DMS114 treated with DMSO at 0.1 percent for 48 hours (cell line): ENCODE data around the gene ACADL.
"Not testable (repeated sequence)": the region's sequence is repeated elsewhere in the genome, so short reads cannot be mapped to it uniquely, and the experiment has no call there.

ENCODE experiments used
- DNase-seq: peaks from one replicate; lab custom pipeline; 2025; ENCODE audit not compliant: unreplicated experiment; lab: John Stamatoyannopoulos, UW

The ACADL gene

DNA sequence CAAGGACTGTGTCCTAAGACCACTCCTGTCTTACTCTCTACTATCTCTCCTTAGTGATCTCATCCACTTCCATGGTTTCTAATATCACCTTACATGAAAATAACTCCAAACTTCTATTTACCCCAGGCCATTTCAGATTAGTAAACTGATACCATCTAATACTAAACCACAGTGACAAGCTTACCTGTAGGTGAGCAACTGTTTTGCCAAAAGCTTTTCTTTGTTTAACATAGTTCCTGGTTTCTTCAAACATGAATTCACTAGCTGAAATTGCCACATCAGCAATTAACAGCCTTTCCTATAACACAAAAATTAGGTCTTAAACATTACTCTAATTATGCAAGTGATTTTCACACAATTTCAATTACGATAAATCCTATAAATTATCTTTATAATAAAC lies 22.1 kb downstream of the ACADL start:
- no peak for DNase-seq

DNA sequence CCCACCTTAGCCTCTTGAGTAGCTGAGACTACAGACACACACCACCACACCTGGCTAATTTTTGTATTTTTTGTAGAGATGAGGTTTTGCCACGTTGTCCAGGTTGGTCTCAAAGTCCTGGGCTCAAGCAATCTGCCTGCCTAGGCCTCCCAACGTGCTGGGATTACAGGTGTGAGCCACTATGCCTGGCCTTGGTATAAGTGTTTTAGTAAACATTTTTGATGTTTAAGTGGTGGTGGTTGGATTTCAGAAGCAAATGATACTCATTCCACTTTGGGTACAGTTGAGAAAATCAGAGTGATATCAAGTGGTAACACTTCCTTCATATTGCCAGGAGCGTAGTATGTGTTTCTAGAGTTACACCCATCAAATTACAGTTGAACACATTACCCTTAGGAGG lies 25.4 kb downstream of the ACADL start:
- no peak for DNase-seq

DNA sequence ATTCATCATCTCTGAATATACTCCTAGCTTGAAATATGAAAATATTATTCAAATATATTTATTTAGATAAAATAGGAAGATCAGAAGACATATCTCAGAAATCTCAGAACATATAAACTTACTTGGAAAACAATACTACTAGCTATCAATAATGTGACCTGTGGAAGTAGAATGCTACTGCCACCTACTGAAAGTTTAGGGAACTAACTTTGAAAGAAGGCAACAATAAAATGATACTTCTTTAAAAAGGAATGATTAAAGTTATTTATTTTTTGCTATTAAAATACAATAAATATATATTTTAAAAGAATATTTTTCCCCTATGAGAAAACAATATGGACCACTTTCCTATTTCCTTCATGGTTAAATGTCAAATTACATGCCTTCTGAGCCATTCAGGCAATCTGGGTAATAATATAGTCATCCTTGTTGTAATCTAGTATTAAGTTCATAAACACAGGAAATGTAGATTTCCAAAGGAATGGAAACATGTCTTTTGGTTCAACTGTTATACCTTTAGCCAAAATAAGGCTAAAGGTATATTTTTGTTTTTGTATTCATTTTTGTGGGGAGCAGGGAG lies 26.0 kb downstream of the ACADL start:
- DNase-seq = peak; percentile 41

DNA sequence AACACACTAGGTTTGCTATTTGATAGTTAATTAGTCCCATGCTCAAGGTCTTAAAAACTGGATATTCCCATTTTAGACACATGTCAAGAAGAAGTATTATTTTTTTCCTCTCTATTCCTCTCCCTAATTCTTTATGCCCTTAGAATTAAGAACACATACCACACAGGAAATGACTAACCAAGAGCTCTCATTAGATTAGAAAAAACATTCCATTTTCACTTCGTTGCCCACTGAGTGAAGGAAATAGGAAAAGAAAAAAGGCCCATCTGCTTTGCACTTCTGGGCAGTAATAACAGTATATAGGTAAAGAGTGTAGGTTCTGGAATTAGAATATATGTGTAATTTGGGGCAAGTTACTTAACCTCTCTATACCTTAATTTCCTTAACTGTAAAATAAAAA lies 26.9 kb downstream of the ACADL start:
- no peak for DNase-seq

DNA sequence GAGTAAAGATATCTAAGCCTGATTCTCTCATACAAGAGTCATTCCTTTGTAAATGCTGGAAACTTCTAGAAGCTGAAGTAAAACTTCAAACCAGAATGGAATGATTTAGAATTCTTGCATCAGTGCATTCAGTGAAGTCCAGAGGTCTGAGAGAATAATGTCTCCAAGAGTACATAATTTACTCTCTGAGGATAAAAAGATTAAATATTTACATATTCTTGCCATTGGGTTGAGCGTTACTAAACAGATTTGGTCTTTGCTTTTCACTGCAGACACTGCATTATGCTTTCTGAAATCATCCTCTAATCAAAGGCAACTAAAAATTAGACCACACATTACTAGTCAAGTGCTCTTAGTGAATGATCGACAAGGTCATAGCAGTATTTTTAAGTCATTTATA lies 27.5 kb downstream of the ACADL start:
- DNase-seq = no peak

DNA sequence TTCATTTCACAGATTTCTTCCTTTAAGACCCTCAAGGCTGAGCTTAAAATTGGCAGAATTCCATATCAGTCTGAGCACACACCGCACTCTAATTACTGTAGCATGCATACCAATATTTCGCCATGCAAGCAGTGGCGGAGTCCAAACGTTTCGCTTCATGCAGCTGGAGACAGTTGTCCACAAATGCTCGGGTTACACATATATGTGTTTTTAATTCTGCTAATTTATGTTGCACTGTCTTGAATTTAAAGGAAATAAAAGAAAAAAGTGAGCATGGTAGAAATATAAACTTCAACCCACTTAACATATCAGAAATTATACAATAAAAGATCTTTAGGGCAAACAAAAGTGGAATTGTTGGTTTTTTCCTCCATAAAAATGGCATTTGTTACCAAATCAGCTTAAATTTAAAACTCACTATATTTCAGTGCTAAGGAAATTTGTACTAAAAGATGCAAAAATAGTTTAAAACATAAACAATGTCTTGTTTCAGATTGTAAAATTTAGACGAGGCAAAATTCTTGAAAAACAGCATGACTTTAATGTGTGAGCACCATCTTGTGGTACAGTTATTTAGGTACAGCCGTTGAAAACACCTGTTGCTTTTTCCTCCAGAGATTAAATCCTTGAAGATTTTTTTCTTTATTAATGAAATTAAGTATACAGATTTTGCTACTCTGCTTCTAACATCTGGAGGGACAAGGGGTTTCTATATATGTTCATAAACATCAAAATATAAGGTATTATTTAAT lies 30.0 kb downstream of the ACADL start:
- peak; percentile 36 for DNase-seq

DNA sequence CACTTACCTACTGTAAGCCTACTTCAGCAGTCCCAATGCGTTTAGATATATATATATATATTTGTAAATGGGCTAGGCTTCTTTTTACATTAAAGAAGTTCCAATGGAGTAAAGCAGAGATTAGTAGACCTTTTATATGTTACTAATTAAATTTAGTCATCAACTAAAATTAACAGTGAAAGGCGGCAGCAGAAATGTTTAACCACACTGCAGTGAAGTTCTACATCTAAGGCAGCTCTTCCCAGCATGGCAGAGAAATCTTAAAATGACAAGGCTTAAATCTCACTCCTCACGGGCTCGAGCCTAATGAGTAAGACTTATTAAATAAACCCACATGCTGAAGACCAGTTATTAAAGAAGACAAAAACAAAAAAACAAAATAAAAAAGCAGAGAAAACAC lies 34.9 kb downstream of the ACADL start:
- DNase-seq = no peak

DNA sequence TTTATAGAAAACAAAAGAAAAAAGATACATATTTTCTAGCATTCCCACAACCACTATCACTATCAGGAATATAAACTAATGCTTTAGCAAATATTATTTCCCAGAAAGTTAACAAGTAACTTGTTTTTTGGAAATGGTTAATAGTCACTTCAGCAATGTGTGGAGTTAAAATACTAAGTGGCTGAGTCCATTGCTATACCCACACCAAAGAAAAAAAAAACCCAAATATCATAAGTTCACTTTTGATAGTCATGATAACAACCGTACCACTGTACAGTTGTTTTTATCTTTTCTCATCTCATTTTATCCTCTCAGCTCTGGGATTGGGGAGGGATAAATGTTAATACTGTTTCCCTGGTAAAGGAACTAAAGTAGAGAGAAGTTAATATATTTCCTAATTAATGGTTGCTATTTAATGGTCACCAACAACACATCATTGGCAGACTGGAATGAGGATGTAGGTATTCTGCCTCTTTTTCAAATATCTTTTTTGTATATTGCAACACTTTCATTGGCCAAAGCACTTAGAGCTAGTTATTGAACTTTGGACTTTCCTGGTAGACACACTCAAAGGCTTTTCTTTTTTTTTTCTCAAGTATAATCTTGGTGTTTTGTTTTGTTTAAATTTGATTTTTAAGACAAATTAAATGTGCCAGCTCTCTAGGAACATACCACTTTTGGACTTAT lies 35.7 kb downstream of the ACADL start:
- DNase-seq = no peak

DNA sequence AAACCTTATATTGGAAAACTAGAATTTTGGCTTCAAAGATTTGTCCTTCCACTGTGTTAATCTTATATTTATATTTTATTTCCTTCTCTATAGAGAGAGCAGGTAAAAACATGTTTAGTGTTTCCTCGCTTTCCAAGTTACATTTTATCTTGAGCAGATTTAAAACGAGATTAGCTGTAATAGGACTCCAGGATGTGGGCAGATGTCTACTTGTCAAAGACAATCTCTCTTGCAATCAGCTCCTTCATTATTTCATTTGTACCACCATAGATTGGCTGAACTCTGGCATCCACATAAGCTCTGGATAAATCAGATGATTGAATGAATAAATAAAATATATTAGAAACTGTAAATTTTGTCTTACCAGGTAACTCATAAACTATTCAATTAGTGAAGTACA lies 36.5 kb downstream of the ACADL start:
- no peak for DNase-seq

DNA sequence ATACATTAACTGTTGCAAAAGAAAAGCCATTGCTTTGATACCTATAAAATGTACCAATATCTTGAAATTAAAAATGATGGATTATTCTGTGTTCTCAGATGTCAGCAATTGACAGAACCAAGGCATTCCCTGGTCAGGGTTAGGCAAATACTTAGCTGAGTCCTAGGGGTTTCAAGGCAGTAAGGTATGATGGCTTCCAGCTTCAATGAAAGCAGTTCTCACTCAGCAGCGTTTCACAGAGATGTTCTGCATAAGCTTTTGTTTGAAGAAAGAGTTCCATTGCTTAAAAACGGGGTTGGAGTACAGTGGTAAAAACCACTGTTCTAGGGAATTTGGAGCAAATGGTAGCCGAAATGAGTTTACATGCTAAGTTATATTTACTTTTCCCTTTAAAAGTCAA lies 37.1 kb downstream of the ACADL start:
- DNase-seq = no peak

DNA sequence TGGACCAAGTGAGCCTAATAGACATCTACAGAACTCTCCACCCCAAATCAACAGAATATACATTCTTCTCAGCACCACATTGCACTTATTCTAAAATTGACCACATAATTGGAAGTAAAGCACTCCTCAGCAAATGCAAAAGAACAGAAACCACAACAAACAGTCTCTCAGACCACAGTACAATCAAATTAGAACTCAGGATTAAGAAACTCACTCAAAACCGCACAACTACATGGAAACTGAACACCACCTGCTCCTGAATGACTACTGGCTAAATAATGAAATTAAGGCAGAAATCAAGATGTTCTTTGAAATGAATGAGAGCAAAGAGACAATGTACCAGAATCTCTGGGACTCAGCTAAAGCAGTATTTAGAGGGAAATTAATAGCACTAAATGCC lies 41.3 kb downstream of the ACADL start:
- not testable (repeated sequence) for DNase-seq

DNA sequence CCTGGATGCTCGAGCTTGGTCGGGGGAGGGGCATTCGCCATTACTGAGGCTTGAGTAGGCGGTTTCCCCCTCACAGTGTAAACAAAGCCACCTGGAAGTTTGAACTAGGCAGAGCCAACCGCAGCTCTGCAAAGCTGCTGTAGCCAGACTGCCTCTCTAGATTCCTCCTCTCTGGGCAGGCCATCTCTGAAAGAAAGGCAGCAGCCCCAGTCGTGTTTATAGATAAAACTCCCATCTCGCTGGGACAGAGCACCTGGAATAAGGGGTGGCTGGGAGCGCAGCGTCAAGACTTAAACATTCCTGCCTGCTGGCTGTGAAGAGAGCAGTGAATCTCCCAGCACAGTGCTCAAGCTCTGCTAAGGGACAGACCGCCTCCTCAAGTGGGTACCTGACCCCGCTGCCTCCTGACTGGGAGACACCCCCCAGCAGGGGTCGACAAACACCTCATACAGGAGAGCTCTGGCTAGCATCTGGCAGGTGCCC lies 43.6 kb downstream of the ACADL start:
- DNase-seq = not testable (repeated sequence)

DNA sequence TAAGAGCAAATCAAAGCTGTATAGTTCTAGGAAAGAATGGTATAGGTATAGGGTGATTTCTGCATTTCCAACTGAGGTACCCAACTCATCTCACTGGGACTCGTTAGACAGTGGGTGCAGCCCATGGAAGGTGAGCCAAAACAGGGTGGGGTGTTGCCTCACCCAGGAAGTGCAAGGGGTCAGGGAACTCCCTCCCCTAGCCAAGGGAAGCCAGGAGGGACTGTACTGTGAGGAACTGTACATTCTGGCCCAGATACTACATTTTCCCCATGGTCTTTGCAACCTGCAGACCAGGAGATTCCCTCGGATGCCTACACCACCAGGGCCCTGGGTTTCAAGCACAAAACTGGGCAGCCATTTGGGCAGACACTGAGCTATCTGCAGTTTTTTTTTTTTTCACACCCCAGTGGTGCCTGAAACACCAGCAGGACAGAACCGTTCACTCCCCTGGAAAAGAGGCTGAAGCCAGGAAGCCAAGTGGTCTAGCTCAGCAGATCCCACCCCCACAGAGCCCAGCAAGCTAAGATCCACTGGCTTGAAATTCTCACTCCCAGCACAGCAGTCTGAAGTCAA lies 44.1 kb downstream of the ACADL start:
- DNase-seq = not testable (repeated sequence)

DNA sequence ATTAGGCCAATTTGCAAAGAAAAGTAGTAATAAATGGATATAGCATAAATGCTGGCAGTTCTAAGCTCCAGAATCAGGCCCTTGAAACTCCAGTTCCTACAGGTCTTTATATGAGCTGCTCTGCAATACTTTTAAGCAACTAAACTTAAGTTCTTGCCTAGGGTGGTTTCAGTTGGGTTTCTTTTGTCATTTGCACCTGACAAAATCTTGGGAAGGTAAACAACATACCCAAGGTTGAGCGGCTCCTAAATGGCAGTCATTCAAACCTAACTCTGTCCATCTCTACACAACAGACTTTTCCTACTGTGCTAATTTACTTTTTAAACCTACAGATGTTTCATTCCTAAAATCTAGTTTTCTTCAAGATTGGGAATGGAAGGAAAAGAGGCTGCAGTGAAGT lies 44.8 kb downstream of the ACADL start:
- no peak for DNase-seq

DNA sequence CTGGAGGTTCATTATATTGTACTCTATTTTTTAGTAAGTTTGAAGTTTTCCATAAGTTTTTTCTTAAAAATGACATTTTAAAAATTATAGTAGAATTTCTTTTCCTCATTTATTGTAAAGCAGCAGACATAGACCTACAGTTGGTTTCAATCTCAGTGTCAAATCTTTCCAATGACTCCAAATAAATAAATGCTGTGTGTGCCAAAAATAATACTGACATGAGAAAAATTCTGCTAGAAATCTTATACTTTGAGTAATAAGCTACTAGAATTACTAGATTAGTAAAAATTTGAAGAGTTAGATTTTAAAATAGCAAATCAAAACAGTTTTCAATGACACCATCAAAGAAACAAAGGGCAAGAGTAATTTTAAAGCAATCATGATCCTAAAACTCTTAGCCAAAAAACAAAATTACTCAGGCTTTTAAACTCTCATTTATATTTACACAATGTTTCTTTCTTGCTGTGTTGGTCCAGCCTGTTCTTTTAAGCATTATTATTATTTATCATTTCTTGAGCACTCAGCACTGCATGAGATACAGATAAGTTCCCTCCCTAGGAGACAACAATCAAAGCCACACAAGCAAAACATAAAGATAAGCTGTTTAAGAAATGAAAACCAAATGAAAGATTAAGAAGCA lies 45.8 kb downstream of the ACADL start:
- no peak for DNase-seq

DNA sequence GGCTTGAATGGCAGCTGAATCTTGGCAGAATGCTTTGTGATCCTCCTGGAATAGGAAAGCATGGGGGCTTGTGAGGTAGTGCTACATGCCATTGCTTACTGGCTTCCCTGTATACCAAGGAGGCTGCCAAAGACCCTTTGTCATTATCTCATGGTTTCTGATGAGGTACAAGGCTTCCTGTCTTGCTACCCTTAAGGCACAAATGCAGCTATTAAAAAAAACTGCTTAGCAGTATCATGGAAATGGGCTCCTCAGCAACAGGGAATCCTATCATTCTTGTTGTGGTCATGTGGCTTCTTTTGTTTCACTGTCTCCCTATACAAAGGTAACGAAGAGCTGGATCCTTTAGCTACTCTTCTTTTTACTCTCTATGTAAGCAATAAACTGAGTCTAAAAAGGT lies 47.5 kb downstream of the ACADL start:
- DNase-seq = no peak

DNA sequence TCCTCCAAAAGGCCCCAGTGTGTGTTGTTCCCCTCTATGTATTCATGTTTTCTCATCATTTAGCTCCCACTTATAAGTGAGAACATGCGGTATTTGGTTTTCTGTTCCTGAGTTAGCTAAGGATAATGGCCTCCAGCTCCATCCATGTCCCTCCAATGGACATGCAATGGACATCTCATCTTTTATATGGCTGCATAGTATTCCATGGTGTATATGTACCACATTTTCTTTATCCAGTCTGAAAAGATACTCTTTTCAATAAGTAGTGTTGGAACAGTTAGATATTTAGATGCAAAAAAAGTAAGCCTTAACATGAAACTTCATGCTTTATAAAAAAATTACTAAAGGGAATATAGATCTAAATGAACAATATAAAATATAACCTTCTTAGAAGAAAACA lies 48.1 kb downstream of the ACADL start:
- DNase-seq = not testable (repeated sequence)

DNA sequence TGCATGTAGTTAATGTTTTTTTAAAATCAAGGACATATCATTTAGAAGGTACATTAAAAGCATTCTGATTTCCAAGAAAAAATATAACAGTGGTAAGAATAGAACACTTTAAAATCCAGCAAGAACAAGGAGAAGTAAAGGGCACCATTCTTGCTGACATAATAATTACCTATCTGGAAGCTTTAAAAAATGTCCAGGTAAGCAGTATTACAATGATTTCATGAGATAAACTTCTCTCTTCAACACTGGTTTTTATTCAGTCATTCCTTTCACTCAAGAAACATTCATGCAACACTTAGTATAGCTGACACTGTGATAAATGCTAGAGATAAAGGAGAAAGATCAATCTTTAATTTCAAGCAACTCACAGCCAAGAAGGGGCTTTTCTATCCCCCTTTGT lies 51.2 kb downstream of the ACADL start:
- no peak for DNase-seq

DNA sequence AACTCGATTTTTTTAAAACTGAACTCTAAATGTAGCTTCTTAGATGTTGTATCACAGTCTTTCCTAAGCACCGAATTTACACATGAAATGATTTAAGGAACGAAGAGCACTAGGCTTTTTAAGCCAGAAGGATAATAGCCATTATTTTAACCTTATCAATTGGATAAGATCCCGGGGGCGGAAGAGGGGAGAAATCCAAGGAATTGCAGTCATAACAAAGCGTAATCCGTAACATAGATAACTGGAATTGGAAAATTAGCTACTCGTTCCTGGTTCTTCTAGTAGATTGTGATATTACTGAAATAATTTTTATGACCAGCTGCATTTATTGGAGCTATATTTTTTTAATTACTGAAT lies 53.0 kb downstream of the ACADL start:
- DNase-seq = no peak

DNA sequence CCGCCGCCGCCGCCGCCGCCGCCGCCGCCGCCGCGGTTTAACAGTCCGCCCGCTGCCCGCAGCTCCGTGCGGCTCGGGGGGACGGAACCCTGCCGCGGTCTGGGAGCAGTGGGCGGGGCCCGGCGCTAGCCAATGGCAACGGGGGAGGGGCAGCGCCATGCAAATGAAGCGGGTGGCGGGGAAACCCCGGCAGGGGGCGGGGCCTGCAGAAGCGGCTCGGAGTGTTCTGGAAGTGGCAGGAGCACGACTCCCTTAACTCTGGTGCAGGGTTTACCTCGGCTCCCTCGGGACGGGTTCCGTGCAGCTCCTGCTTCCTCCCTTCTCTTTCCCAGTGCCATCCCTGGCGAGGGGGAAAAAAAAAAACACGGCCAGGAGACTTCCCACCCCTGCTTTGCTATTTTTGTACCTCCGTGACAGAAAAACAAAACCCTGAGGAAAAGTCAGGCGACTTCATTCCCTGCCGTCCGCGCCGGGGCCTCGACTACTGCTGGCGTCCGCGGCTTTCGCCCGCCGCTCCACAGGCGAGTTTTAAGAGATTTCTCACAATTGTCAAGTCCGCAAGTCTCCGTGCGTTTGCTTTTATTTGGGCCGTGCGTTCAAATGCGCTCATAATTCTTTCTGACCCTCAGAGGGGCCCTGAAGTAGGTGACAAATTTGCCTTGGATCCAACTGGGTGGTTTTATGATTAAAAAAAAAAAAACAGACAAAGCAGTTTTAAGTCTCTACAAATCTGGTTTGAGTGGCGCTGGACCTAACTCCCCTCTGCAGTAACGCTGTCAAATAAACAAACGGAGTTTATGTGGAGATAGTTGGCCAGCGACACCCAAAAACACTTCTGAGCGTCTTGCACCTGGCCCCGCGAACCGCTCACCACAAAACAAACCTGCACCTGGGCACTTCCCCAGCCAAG lies 53.7 kb downstream of the ACADL start, which contains the start of gene KANSL1L:
TSS of gene KANSL1L (minus strand) at position 101 of the 910 bp plus-strand sequence. CDS start 16,827 bp downstream, outside the sequence.
- DNase-seq = peak; percentile 76
